Panc1 (cell line): ENCODE measurements around the gene GNAO1. TPM values are rescaled to one million over a fixed set of nuclear protein-coding genes. Genes with fewer than 3 reads are reported as not detected.

Source experiments
- ATAC-seq: fragments of 200-7000 bp; cut with Tn5 transposase; 2 replicates; pipeline ENCODE4 v1.9.1; 2020; ENCODE audit warnings: mild to moderate bottlenecking, moderate library complexity
- BruUV-seq: library from RNA; stranded (reverse); fragments of 400-500 nt; replicated peaks from 2 replicates; lab custom pipeline; 2021; lab: Mats Ljungman, UMichigan
- CTCF ChIA-PET: fragments of 300-600 bp; sonication (Branson Sonifier 250); formaldehyde crosslinking; loops from one replicate; lab custom pipeline; 2022; ENCODE audit warnings: antibody characterized with exemption; lab: Charles Lee
- POLR2A ChIA-PET: fragments of 300-600 bp; sonication (Branson Sonifier 250); formaldehyde crosslinking; loops from one replicate; lab custom pipeline; 2022; ENCODE audit warnings: antibody characterized with exemption; lab: Charles Lee
- DNase-seq: peaks from one replicate; pipeline ENCODE4 v3.0.0-alpha.2; 2010; ENCODE audit warnings: low read depth, low spot score
- H3K27ac ChIP-seq: 2 replicates; pipeline ENCODE4 v1.5.1; 2011; ENCODE audit warnings: mild to moderate bottlenecking, low read length, inconsistent platforms
- H3K27me3 ChIP-seq: fragments of 200-500 bp; sonication (Bioruptor generic); 2 replicates; pipeline ENCODE4 v1.6.0; 2014; ENCODE audit warnings: low read length, inconsistent platforms; ENCODE audit not compliant: control insufficient read depth, insufficient read depth
- H3K36me3 ChIP-seq: fragments of 200-500 bp; sonication (Bioruptor generic); 2 replicates; pipeline ENCODE4 v1.5.1; 2014; ENCODE audit warnings: inconsistent platforms, mild to moderate bottlenecking, low read length, moderate library complexity; ENCODE audit not compliant: control insufficient read depth, insufficient read depth
- H3K4me1 ChIP-seq: 2 replicates; pipeline ENCODE4 v1.5.1; 2011; ENCODE audit warnings: inconsistent platforms, mild to moderate bottlenecking, low read length, moderate library complexity; ENCODE audit not compliant: control insufficient read depth, insufficient read depth
- H3K4me3 ChIP-seq, 2 experiments: 2 replicates each; pipeline ENCODE4 v1.5.1; 2011 to 2012; ENCODE audit warnings: low read depth in 2 of 2, low read length in 2 of 2, mild to moderate bottlenecking in 2 of 2, inconsistent platforms in 1 of 2, moderate library complexity in 1 of 2
- H3K9me3 ChIP-seq: fragments of 200-500 bp; sonication (Bioruptor generic); 2 replicates; pipeline ENCODE4 v1.5.1; 2014; ENCODE audit warnings: low read depth, mild to moderate bottlenecking, inconsistent platforms, low read length, moderate library complexity; ENCODE audit not compliant: control insufficient read depth, insufficient read depth
- POLR2AphosphoS5 ChIP-seq: IDR thresholded peaks from 2 replicates; pipeline ENCODE4 v1.6.1; 2012; ENCODE audit warnings: mild to moderate bottlenecking, low read depth, low read length, moderate library complexity
- SIN3A ChIP-seq: IDR thresholded peaks from 2 replicates; pipeline ENCODE4 v1.6.1; 2012; ENCODE audit warnings: low read depth, mild to moderate bottlenecking, low read length, moderate library complexity, borderline replicate concordance; ENCODE audit not compliant: insufficient read depth
- TCF7L2 ChIP-seq: IDR thresholded peaks from 2 replicates; pipeline ENCODE4 v1.6.1; 2011; ENCODE audit warnings: mild to moderate bottlenecking, low read depth, low read length, inconsistent platforms
- in situ Hi-C: cut with HindIII; loops from 2 replicates; pipeline ENCODE4 v1.10.0; 2016; ENCODE audit warnings: low sequenced_read_pairs, low pct_unique_long_range_greater_than_20kb
- intact Hi-C: fragments of 100-400 bp; cut with micrococcal nuclease; formaldehyde crosslinking; loops from one replicate; pipeline ENCODE4 v1.10.0; 2022; ENCODE audit not compliant: unreplicated experiment
- total RNA-seq: library from RNA; stranded (reverse); gene quantifications from one replicate; pipeline ENCODE4 v1.2.1, GENCODE V29; 2021; ENCODE audit not compliant: unreplicated experiment
- TF ChIP-seq, protein P1 (sequence below): fragments of 450-650 bp; IDR thresholded peaks from 2 replicates; pipeline ENCODE4 v1.5.1; 2017; ENCODE audit warnings: mild to moderate bottlenecking
- TF ChIP-seq, protein P2 (sequence below), 2 experiments: IDR thresholded peaks; 2 replicates each; pipeline ENCODE4 v1.6.1; 2011 to 2012; ENCODE audit warnings: low read depth in 2 of 2, control low read depth in 1 of 2, low read length in 1 of 2, mild to moderate bottlenecking in 1 of 2, moderate library complexity in 1 of 2; ENCODE audit not compliant: insufficient read depth in 1 of 2

The GNAO1 gene
- total RNA-seq, 1 experiment from 2014 or later, result 33.4 TPM

DNA sequence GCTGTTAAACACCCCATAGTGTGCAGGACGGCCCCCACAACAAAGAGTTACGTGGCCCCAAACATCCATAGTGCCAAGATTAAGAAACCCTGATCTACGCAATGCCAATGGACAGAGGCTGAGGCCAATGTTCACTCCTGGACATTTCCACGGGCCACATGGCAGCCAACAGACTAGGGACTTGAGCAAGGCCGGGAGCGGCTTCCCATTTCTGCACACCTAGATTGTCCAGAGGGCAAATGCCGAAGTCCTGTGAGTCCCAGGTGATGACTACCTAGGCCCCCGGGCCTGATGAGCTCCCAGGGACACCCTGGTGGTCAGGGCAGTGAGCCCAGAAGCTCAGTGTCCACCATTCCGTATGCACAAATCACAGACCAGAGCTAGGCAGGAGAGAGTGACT, 138.6 kb downstream of the GNAO1 start:
- in situ Hi-C loops (no loop called here), intact Hi-C loops (no loop called here)
- H3K4me1 ChIP-seq, result no peaks in the 10 kb centered on the region

DNA sequence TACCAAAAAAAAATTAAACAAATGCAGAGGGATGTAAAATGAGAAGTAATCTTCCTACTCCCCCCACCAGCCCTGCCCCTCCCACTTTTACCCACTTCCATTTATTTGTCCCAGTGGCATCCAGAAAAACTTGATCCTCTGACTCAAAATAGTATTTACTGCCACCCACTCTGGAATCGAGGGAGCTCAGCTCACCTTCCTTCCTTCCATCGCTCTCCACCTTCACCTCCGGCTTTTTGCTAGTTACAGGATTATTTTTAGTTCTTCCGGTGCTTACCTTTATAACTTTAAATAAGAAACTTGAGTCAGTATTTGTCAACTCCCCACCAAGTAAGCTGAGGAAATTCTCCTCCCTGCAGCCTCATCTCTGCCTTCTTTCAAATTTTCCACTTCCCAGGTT, 139.2 kb downstream of the GNAO1 start:
- ChIA-PET CTCF (interaction anchor here (0.5 to 0.6 kb wide), 2 partner anchors 31 to 52 kb away, joined by 3 read pairs; no protein-coding TSS in a partner anchor), POLR2A (no interaction called here)
- no peak overlapping the region for H3K27ac ChIP-seq
- no TSS peak for BruUV-seq
- ATAC-seq, result no peak
- TF ChIP-seq, protein P1, sequence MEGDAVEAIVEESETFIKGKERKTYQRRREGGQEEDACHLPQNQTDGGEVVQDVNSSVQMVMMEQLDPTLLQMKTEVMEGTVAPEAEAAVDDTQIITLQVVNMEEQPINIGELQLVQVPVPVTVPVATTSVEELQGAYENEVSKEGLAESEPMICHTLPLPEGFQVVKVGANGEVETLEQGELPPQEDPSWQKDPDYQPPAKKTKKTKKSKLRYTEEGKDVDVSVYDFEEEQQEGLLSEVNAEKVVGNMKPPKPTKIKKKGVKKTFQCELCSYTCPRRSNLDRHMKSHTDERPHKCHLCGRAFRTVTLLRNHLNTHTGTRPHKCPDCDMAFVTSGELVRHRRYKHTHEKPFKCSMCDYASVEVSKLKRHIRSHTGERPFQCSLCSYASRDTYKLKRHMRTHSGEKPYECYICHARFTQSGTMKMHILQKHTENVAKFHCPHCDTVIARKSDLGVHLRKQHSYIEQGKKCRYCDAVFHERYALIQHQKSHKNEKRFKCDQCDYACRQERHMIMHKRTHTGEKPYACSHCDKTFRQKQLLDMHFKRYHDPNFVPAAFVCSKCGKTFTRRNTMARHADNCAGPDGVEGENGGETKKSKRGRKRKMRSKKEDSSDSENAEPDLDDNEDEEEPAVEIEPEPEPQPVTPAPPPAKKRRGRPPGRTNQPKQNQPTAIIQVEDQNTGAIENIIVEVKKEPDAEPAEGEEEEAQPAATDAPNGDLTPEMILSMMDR, result no peak
- TF ChIP-seq, protein P2, sequence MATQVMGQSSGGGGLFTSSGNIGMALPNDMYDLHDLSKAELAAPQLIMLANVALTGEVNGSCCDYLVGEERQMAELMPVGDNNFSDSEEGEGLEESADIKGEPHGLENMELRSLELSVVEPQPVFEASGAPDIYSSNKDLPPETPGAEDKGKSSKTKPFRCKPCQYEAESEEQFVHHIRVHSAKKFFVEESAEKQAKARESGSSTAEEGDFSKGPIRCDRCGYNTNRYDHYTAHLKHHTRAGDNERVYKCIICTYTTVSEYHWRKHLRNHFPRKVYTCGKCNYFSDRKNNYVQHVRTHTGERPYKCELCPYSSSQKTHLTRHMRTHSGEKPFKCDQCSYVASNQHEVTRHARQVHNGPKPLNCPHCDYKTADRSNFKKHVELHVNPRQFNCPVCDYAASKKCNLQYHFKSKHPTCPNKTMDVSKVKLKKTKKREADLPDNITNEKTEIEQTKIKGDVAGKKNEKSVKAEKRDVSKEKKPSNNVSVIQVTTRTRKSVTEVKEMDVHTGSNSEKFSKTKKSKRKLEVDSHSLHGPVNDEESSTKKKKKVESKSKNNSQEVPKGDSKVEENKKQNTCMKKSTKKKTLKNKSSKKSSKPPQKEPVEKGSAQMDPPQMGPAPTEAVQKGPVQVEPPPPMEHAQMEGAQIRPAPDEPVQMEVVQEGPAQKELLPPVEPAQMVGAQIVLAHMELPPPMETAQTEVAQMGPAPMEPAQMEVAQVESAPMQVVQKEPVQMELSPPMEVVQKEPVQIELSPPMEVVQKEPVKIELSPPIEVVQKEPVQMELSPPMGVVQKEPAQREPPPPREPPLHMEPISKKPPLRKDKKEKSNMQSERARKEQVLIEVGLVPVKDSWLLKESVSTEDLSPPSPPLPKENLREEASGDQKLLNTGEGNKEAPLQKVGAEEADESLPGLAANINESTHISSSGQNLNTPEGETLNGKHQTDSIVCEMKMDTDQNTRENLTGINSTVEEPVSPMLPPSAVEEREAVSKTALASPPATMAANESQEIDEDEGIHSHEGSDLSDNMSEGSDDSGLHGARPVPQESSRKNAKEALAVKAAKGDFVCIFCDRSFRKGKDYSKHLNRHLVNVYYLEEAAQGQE (IDR thresholded peaks at IDR 0.05; ENCODE audit: insufficient read depth in 1 of 2, low read depth in 2 of 2, low read length in 1 of 2), result no peak
- TF ChIP-seq POLR2AphosphoS5 (no peak), SIN3A (no peak), TCF7L2 (no peak)
- no peaks in the 10 kb centered on the region for H3K36me3 ChIP-seq
- no peak overlapping the region for H3K4me3 ChIP-seq
- H3K9me3 ChIP-seq, result no peaks in the 10 kb centered on the region
- intact Hi-C loops, result no loop called here
- in situ Hi-C loops, result no loop called here
- no peaks in the 10 kb centered on the region for H3K4me1 ChIP-seq
- DNase-seq, result no peak
- no peaks in the 10 kb centered on the region for H3K27me3 ChIP-seq

More for the DNA sequence above, 138.6 kb downstream of the GNAO1 start:
- Histone ChIP-seq H3K9me3 (no peaks in the 10 kb centered on the region), H3K36me3 (no peaks in the 10 kb centered on the region), H3K27ac (no peak overlapping the region), H3K27me3 (no peaks in the 10 kb centered on the region), H3K4me3 (no peak overlapping the region)
- ChIA-PET CTCF (interaction anchor here (0.5 to 0.6 kb wide), 2 partner anchors 30 to 51 kb away, joined by 3 read pairs; no protein-coding TSS in a partner anchor), POLR2A (no interaction called here)
- no peak for DNase-seq
- TF ChIP-seq, protein P1, result no peak
- TF ChIP-seq, protein P2 (IDR thresholded peaks at IDR 0.05; ENCODE audit: insufficient read depth in 1 of 2, low read depth in 2 of 2, low read length in 1 of 2), result no peak
- TF ChIP-seq SIN3A (no peak), POLR2AphosphoS5 (no peak), TCF7L2 (no peak)
- no peak for ATAC-seq
- no TSS peak for BruUV-seq
